Esophagus mucosa (tissue), 1 donor: ENCODE results near the gene UNC119B. TPM values are rescaled to one million over a fixed set of nuclear protein-coding genes. Genes with fewer than 3 reads are reported as not detected.

Source experiments
- ATAC-seq: fragments of 200-7000 bp; cut with Tn5 transposase; one replicate; pipeline ENCODE4 v1.9.1; 2020
- total RNA-seq: library from RNA; stranded (reverse); gene quantifications from one replicate; pipeline ENCODE4 v1.2.4, GENCODE V29; 2023
- donor health status: DM: yes; HTN: yes; CAD: no.

Gene UNC119B
- total RNA-seq, 1 donor from 2014 or later: 14.7 TPM

- no peak for ATAC-seq
Observed at GRCh38 chr12:120740871-120741270, 30.6 kb downstream of the UNC119B start.

- ATAC-seq: no peak
Observed at GRCh38 chr12:120741476-120742421, 31.5 kb downstream of the UNC119B start.

GRCh38 chr12:120744922-120745493, 34.8 kb downstream of the UNC119B start:
- no peak for ATAC-seq

GRCh38 chr12:120748242-120748641, 38.0 kb downstream of the UNC119B start:
- ATAC-seq: no peak

- ATAC-seq: no peak
Observed at GRCh38 chr12:120749256-120749655, 39.0 kb downstream of the UNC119B start.

DNA sequence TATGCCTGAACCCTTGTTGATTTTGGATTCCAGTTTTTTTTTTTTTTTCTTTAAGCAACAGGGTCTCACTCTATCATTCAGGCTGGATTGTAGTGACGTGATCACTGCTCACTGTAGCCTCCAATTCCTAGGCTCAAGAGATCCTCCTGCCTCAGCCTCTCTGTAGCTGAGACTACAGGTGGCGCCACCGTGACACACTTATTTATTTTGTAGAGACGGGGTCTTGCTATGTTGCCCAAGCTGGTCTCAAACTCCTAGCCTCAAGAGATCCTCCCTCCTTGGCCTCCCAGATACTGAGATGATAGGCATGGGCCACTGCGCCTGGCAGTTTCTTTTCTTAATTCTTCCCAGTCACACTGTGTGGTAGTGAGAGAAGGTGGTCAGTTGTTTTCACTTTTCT, 40.5 kb downstream of the UNC119B start:
- ATAC-seq: no peak

- ATAC-seq: no peak
Observed at GRCh38 chr12:120751389-120751788, 41.1 kb downstream of the UNC119B start.

DNA sequence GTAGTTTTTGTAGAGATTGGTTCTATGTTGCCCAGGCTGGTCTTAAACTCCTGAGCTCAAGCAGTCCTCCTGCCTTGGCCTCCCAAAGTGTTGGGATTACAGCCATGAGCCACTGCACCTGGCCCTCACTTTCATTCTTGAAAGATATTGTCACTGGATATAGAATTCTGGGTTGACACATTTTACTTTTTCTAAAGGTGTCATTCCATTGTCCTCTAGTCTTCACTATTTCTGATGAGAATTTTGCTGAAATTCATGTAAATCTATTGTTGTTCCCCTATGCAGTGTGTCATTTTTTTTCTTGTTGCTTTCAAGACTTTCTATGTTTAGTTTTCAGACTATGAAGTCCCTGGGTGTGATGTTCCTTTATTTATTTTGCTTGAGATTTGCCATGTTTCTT, 44.5 kb downstream of the UNC119B start:
- no peak for ATAC-seq

DNA sequence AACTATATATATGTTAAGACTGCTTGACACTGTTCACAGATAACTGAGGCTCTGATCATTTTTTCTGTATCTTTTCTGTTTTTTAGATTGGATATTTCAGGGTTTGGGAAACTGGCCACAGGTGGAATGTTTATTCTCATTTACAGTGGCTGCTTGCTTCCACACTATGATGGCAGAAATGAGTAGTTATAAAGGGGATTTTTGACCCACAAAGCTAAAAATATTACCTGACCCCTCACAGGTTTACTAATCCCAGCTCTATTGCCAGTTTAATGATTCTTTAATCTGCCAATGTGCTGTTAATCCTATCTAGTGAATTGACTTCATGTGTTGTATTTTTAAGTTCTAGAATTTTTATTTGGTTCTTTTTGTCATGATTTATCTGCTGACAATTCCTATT, 45.0 kb downstream of the UNC119B start:
- ATAC-seq: no peak

GRCh38 chr12:120757226-120757742, 47.0 kb downstream of the UNC119B start:
- ATAC-seq: no peak

DNA sequence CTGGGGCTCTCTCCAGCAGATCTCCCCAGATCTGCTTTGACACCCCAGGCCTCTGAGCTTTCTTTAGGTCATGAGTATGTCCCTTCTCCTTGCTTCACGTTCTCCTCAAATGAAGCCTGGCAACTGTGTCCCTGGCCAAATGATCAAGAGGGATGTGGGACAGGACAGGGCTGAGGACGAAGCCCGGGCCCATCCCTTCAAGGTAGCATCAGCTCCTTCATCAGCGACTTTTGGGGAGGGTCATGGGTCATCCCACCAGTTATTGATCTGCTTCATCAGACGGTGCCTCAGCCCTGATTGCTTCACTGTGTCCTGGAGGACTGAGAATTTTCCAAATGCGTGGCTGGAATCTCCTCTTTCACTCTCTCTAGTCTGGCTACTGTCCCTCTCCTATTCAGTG, 47.7 kb downstream of the UNC119B start:
- no peak for ATAC-seq

- no peak for ATAC-seq
Observed at GRCh38 chr12:120758798-120759590, 48.7 kb downstream of the UNC119B start.

DNA sequence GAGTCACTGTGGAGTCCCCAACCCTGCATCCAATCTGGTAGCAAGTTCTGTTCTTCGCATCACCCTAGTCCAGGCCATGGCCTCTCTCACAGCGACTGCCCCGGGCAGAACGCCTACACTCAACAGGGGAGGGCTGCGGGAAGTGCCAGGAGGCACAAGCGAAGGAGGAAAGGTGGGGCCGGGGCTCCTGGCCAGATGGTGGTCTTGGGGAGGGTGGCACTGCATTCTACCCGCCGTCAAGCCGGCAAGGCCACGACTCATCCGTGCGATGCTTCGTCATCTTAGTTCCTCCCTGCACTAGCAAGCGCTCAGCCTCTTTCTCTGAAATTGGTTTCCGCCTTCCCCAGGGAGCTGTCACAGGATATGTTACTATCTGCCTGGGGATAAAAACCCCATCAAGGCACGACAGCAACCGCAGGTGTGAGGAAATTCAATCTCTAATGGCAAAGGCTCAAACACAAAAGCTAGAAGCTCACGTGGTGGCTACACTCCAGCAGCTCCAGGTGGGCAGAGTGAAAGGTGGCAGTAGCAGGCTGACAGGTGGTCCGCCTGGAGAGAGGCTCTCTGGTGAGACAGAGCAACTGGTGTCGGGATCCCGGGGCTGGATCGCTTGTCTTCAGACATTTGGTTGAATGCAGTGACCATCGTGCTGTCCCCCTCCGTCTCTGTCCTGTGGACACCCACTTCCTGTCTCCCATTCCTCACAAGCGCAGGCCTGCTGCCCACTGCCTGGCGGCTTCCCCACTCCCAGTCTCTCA, 49.5 kb downstream of the UNC119B start:
- ATAC-seq: no peak

- ATAC-seq: no peak
Observed at GRCh38 chr12:120760349-120761254, 50.3 kb downstream of the UNC119B start.

GRCh38 chr12:120761519-120761934, 51.3 kb downstream of the UNC119B start:
- ATAC-seq: peak; percentile 81

- no peak for ATAC-seq
Observed at GRCh38 chr12:120762086-120762485, 51.8 kb downstream of the UNC119B start.

- no peak for ATAC-seq
Observed at GRCh38 chr12:120763250-120763649, 53.0 kb downstream of the UNC119B start.

- no peak for ATAC-seq
Observed at GRCh38 chr12:120764816-120765215, 54.6 kb downstream of the UNC119B start.

DNA sequence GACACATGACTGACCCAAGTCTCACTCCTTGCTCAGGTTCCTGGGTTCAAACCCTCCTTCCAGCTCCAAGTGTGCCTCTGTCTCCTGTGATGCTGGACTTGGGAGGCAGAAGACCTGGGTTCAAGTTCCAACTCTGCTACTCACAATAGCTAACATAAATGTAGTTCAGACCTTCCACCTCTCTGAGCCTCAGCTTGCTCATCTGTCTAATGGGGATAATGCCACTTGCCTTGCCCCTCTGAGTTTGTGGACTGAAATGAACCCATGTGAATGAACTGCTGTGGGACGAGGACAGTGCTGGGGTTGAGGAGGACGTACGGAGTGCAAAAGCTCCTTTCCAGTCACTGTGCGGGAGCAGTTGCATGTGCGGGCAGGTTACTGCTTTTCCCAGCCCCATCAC, 56.3 kb downstream of the UNC119B start:
- no peak for ATAC-seq

DNA sequence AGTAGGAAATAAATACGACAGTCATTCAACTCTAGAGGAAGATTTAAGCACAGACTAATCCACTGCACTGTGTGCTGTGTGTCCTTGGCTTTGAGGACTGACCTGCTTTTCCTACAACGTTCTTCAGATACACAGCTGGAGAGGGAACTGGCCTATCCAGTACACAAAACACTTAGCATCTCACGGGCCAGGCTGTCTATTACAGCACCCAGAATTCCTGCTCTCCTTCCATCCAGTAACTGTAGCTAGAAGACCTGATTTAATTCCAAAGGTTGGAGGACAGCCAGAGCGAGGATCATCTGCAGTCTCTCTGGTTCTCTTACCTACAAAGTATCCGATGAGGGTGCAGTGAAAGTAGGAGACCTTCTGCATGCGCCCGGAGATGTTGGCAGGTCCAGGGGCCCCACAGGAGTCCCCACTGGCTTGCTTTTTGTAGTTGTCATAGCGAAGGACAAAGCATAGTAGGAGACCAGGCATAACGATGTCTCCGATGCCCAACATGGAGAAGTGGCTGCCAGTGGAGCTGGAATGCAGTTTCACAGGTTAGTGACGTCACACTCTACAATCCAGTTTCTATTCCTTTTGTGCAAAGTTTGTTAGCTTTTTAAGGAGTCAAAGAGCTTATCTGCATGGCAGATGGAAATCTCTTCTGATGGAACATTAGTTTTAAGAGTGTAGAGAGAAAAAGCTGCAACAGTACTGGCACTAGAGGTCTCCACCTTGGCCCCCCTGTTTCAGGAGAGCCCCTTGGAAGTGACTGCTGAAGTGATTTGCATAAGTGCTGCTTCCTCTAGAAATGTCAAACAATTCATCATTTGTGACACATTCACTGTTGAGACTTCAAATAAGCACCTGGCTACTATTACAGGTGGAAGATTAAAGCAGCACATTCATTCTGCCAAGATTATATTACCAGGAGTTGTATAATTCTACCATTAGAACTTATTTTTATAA, 57.1 kb downstream of the UNC119B start:
- ATAC-seq: no peak
